Measurements from ENCODE around the gene PFKFB3.
"Not testable (repeated sequence)": the region's sequence is repeated elsewhere in the genome, so short reads cannot be mapped to it uniquely, and the experiment has no call there.

PFKFB3 gene

GRCh38 chr10:6202684-6203330 lies at the start of gene PFKFB3:
PFKFB3 (plus strand) TSS chr10:6202932; CDS start chr10:6203261, 329 bp downstream.
- peak; percentile 63 for DNase-seq

DNA sequence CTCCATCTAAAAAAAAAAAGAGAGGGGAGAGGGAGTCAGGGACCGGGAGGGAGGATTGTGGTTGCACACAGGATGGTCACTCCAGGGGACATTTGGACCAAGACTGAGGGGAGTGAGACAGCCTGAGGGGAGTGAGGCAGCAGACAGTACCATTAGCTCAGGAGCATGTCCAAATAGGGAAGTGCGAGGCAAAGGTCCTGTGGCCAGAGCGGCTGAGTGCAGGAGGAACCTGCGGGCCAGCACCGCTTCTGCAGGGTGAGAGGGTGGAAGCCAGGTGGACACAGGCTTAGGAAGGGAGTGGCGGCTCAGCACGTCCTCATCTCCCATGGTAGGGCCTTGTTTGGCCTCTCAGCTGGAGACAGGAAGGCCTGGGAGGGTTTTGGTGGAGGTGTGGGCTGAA lies 48.9 kb upstream of the PFKFB3 start:
- no peak for DNase-seq

DNA sequence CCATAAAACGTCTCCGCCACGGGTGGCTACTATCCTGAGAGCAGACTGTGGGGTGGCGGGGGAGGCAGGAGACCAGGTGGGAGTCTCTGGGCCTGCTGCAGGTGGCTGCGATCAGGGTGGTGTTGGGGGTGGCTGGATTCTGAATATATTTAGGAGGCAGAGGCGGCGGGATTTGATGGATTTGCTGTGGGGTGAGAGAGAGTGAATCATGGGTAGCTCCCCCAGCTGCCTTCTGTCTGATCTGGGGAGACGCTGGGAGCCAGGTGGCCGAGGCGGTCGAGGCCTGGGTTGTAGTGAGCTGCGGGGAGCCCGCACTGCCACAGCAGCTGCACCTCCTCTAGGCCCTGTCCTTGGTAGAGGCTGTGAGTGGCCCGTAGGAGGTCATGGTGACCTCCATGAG lies 48.2 kb upstream of the PFKFB3 start:
- no peak for DNase-seq

DNA sequence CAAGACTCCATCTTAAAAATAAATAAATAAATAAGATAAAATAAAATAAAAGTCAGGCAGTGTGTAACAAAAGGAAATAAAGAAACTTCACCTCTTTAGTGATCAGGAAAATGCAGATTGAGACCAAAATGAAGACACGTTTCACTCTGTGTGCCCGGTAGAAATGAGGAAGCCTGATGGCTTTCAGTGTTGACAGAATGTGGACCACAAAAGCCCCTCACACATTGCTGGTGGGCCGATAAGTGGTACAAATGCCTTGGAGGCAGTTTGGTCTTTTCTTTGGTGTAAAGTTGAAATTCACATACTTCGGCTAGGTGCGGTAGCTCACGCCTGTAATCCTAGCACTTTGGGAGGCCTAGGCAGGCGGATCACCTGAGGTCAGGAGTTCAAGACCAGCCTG lies 44.5 kb upstream of the PFKFB3 start:
- DNase-seq, result no peak

DNA sequence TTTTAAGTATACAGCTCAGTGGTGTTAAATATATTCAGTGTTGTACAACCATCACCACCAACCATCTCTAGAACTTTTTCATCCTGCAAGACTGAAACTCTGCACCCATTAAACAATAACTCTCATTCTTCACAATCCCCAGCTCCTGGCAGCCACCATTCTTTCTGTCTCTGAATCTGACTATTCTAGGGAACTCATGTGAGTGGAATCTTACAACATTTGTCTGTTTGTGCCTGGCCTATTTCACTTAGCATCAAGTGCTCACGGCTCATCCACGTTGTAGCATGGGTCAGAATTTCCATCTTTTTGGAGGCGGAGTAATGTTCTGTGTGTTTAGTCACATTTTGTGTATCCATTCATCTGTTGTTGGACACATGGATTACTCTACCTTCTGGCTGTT lies 40.8 kb upstream of the PFKFB3 start:
- DNase-seq, result no peak

DNA sequence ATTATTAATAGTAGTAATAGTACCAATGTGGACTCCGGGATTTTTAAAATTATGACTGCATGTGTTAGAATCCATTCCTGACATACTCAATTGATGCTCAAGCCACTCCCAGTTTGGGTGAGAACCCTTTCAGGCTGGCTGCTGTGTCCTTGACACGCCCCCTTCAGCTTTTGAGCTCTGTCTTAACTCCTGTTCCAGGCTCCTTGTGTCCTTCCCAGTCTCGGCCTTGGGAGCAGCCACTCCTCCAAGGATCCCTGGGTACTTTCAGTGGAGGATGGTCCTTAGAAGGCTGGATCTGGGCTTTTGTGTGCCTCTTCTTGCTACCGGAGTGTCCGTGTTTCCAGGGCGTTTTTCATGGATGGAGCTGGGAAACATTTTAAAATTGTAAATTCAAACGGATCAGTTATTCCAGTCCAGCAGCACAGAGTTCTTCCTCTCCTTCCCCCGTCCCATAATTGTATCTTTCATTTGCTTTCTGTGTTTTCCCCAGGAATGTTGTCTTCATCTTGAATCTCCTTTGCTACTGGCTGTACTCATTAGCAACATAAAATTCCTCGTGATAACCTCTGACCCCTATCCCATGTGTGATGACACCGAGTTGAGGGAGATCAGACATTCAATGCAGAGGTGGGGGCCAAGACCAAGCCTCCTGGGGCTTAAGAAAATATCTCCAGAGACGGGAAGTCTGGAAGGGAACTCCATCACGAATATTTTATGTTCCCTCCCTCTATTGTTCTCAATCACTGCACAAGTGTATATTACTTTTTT lies 40.0 kb upstream of the PFKFB3 start:
- DNase-seq, result no peak

DNA sequence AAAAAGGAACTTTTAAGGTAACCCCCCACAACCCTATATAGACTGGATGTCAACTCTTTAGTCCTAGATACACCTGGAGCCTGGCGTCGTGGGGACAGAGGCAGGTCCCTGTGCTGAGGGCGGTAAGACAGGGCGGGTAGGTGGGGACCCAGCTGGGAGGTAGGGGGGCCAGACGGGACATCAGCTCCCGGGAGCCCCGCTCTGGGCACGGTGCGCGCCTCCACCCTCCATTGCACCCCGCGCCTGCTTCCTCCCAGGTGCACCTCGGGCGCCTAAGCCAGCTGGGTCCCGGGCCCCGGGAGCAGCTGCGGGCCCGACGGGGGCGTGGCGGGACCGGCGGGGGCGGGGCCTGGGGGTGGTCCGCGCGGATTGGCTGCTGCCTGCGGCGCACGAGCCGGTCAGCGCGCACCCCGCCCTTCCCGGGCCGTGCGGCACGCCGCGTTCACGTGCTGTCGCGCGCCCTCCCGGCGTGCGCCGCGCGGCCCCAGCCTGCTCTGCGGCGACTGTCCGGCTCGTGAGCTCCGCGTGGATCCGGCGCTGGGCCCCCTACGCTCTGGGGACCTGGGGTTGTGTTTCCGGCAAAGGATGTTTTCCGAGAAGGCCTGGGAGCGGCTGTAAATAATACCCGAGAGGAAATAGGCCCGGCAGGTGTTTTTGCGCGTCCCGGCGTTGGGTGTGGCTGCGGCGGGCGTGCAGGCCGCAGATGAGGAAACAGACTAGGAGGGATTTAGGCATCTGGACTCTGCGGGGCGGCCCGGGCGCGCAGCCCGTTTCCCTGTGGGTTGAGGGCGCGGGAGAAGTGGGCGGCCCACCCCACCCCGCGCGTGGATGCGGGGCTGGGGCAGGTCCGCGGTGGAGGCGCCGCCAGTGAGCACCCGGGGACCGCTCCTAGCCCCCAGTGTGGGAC lies 39.1 kb upstream of the PFKFB3 start:
- peak; percentile 91 for DNase-seq

GRCh38 chr10:6164271-6165095 lies 38.2 kb upstream of the PFKFB3 start:
- no peak for DNase-seq

GRCh38 chr10:6165221-6165725 lies 37.5 kb upstream of the PFKFB3 start:
- DNase-seq, result no peak

DNA sequence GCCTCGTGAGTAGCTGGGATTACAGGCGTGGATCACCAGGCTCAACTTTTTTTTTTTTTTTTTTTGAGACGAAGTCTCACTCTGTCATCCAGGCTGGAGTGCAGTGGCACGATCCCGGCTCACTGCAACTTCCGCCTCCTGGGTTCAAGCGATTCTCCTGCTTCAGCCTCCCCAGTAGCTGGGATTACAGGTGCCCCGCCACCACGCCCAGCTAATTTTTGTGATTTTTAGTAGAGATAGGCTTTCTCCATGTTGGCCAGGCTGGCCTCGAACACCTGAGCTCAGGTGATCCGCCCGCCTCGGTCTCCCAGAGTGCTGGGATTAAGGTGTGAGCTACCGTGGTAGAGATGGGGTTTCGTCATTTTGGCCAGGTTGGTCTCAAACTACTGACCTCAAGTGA lies 36.8 kb upstream of the PFKFB3 start:
- not testable (repeated sequence) for DNase-seq

DNA sequence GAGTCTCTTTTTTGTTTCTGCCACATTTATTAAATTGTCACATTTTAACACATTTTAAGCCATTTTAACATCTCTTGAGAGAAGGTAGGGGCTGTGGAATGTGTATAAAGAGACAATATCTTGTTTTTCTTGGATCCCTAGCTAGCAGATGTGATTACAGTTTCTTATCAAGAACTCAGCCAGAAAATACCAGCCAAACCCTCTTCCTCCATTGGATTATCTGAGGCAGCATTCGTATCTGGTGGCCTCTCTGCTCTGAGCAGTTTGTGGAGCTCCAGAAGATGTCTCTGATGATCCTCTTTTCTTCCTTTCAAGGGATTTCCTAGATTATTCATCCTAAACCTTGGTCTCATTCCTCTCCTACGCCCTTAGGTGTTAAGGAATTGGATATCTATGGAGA lies 35.3 kb upstream of the PFKFB3 start:
- no peak for DNase-seq

DNA sequence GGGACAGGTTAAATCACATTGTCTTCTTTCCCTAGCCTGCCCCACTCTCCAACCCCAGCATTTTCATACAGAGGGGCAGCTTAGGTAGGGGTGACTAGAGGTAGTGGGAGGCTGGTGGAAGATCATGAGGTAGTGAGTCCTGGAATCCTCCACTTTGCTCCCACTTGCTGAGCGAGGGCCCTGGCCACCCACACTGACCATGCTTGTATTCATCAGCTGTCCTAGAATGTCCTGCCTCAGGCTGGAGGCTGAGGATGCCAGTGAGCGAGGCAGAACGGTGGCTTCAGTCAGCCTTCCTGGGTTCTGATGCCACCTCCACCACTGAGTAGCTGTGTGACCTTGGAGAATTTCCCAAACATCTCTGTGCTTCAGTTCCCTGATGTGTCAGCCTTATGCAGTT lies 34.6 kb upstream of the PFKFB3 start:
- DNase-seq, result no peak

DNA sequence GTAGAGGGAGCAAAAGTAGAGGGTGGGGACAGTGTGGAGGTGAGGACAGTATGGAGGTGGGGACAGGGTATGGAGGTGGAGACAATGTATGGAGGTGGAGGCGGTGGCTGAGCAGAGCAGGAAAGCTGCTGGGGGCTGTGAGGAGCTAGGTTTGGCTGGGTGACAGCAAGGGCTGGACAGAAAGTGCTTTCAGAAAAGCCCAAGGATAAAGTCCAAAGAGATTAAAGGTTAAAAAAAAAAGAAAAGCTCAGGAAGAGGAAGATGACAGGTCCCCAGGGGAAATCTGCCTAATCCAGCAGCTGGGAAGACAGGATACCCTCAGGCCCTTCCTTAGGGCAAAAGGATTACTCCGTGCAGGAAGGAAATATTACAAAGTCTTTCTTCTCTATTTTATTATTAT lies 32.1 kb upstream of the PFKFB3 start:
- DNase-seq, result no peak

DNA sequence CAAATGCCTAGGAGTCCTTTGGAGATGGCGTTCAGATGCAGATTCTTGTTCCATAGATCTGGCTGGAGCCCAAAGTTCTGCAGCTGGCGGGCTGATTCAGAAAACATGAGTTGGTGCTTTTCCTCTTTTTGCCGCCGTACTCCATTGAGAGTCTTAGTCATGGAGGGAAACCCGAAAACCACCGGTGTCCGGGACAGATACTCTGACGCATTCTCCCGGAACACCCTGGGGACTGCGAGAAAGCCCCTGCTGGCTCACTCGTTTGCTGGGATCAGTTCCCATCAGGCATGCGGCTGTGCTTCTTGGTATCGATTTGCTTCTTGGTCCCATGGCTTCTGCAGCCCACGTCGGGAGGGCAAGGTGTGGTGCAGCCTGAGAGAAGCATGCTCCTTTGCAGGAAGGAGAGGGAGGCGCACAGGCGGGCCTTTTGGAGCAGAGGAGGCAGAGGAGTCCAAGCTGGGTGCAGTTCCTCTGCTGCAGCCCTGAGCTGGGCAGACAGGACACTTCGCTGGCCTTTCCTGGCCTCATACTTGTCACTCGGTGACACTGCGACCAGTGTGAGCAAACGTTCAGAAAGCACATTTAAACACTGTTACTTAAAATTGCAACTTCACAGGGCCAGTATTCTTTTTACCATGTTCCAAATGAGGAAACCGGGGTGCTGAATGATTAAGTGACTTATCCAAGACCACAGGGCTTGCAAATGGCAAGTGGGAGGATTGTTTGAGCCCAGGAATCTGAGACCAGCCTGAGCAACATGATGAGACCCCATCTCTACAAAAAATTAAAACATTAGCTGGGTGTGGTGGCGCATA lies 30.6 kb upstream of the PFKFB3 start:
- peak; percentile 80 for DNase-seq

- DNase-seq, result no peak
Observed at GRCh38 chr10:6173203-6173602, 29.5 kb upstream of the PFKFB3 start.

DNA sequence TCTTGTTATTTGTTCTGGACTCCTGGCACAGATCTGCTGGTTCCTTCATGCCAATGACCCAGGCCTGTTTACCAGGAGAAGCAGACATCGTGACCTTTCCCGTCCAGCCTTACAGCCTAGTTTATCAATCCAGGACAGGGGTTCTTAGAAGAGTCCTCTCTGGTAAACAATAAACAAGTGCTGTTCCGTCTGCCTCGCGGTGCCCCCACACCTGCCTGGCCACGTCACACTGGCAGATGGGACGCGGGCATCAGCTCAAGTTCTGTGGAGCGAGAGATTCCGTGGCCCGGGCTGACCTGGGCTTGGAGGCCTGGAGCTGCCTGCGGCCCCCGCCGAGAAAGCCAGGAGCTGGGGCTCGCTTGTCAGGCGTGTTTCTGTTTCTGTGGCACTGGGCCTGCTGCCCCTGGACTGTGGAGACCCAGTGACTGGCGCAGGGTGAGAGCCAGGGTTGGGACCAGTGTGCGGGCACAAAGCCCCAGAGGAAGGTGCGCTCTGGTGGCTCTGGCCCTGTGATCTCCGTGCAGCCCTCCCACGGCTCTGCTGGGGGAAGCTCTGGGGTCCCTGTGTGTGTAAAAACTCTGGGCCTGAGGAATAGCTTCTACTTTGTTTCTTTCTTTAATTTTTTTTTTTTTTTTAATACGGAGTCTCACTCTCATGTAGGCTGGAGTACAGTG lies 28.4 kb upstream of the PFKFB3 start:
- no peak for DNase-seq

GRCh38 chr10:6175329-6176055 lies 27.2 kb upstream of the PFKFB3 start:
- DNase-seq, result no peak

GRCh38 chr10:6176691-6177231 lies 26.0 kb upstream of the PFKFB3 start:
- no peak for DNase-seq

GRCh38 chr10:6177880-6178281 lies 24.9 kb upstream of the PFKFB3 start:
- no peak for DNase-seq

DNA sequence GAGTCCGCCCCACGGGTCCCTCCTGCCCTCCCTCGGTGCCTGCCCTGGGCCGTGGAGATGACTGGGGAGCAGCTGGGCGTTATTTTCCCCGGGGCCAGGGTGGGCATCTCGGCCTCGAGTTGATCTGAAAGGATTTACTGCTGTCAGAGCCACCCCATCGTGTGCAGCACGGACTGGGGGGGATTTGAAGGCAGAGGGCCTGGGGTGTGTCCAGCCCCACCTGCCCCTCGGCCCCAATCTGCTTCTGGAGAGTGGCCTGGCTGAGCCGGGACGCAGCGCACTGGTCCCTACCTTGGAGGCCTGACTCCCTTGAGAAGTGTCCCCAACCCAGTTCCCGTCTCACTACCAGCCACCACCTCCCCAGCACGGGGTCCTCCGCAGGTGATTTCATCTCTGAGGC lies 24.2 kb upstream of the PFKFB3 start:
- no peak for DNase-seq

Measured in GDM1 (cell line).